ENCODE data around the gene SLC5A6. TPM values are rescaled to one million over a fixed set of nuclear protein-coding genes. Genes with fewer than 3 reads are reported as not detected.
A peak's percentile ranks its signal among the peaks of the same experiment; 100 is the strongest.

SLC5A6 gene
- total and polyA plus RNA-seq, 2 of the 4 experiments (the other 2 are of a cell fraction), result 28.8 to 34.2 TPM

GRCh38 chr2:27174638-27175037, 37.4 kb downstream of the SLC5A6 start:
- no peak overlapping the region for H3K4me2 ChIP-seq (ENCODE audit: low read depth, low read length)
- no TSS peak for BruUV-seq (replicated peaks)
- H2AK9ac ChIP-seq (replicated peaks; ENCODE audit: low read depth, low read length, poor library complexity), result peak overlapping the region; percentile 44
- H3K9me3 ChIP-seq (ENCODE audit: control insufficient read depth, insufficient read depth, low read length), result no peaks in the 10 kb centered on the region
- ATAC-seq (ENCODE audit: low read depth) (no peak), DNase-seq (no peak)
- intact Hi-C loops (cut with micrococcal nuclease) (no loop called here), in situ Hi-C loops (cut with MboI; ENCODE audit: low sequenced_read_pairs) (no loop called here), dilution Hi-C loops (cut with HindIII; ENCODE audit: low sequenced_read_pairs, unreplicated experiment) (no loop called here)
- H3K27ac ChIP-seq (ENCODE audit: insufficient read depth, low read length), result no peak overlapping the region
- no peak overlapping the region for H3K14ac ChIP-seq (replicated peaks; ENCODE audit: low read depth, low read length)
- TF ChIP-seq RFX5 (IDR thresholded peaks at IDR 0.05; ENCODE audit: low read depth, low read length), result no peak
- no peak for TF ChIP-seq SMC3 (IDR thresholded peaks at IDR 0.05; ENCODE audit: low read depth, low read length)
- no peak for TF ChIP-seq CHD1 (IDR thresholded peaks at IDR 0.05; ENCODE audit: low read depth, low read length)
- TF ChIP-seq ELK1 (IDR thresholded peaks at IDR 0.05; ENCODE audit: borderline replicate concordance, low read depth, low read length), result no peak
- no peak overlapping the region for H2AFZ ChIP-seq (replicated peaks; ENCODE audit: low read length, poor library complexity)
- no peak overlapping the region for H2BK5ac ChIP-seq (ENCODE audit: low read depth, low read length, poor library complexity, severe bottlenecking)
- H2AK5ac ChIP-seq (ENCODE audit: low read depth, low read length), result no peak overlapping the region
- 71% methylated on average over 4 of the region's 6 CpGs; no CpG with 5 or more reads in 1 of the 2 experiments for WGBS, 2 experiments (ENCODE audit: extremely low coverage in 2 of 2, insufficient read length in 1 of 2)
- CTCF ChIA-PET, result interaction anchor here (0.6 to 0.7 kb wide), 2 partner anchors 20 to 75 kb away, joined by 3 read pairs; no protein-coding TSS in a partner anchor
- H4K91ac ChIP-seq (ENCODE audit: insufficient read depth, low read depth, low read length), result no peak overlapping the region
- no peak overlapping the region for H2BK20ac ChIP-seq (ENCODE audit: low read depth, low read length)
- no peak overlapping the region for H3K4ac ChIP-seq (ENCODE audit: low read depth, low read length)
- POLR2A ChIA-PET (ENCODE audit: unreplicated experiment), result no interaction called here
- no peaks in the 10 kb centered on the region for H3K79me1 ChIP-seq (ENCODE audit: low read depth in 1 of 2, low read length in 2 of 2)
- no peak overlapping the region for H4K8ac ChIP-seq (ENCODE audit: low read depth in 2 of 2, low read length in 2 of 2)
- H2BK120ac ChIP-seq (ENCODE audit: low read depth, low read length), result no peak overlapping the region
- H3K9me1 ChIP-seq (ENCODE audit: insufficient read depth, low read length), result no peaks in the 10 kb centered on the region
- H4K5ac ChIP-seq (ENCODE audit: low read depth, low read length), result no peak overlapping the region
- H3K18ac ChIP-seq (ENCODE audit: low read depth, low read length), result no peak overlapping the region
- no peaks in the 10 kb centered on the region for H4K20me1 ChIP-seq (ENCODE audit: insufficient read depth, low read length)
- H3K36me3 ChIP-seq (ENCODE audit: control insufficient read depth, insufficient read depth, low read length), result no peaks in the 10 kb centered on the region
- peaks cover 54% of the 10 kb centered on the region for H3K27me3 ChIP-seq (ENCODE audit: control insufficient read depth, insufficient read depth, low read length)
- no peak overlapping the region for H3K4me3 ChIP-seq (ENCODE audit: insufficient read depth, low read depth, low read length)
- no peak overlapping the region for H3K56ac ChIP-seq (ENCODE audit: extremely low read depth, insufficient read depth, low read length)
- no peak overlapping the region for H3K9ac ChIP-seq (ENCODE audit: low read depth, low read length)
- no peaks in the 10 kb centered on the region for H3K4me1 ChIP-seq (ENCODE audit: control insufficient read depth, insufficient read depth, low read length)
- H2BK15ac ChIP-seq (ENCODE audit: low read depth, low read length), result no peak overlapping the region
- H3K23ac ChIP-seq (ENCODE audit: low read depth, low read length), result no peak overlapping the region

All from IMR-90 (cell line).